ENCODE results near the gene RHBG.

RHBG gene

DNA sequence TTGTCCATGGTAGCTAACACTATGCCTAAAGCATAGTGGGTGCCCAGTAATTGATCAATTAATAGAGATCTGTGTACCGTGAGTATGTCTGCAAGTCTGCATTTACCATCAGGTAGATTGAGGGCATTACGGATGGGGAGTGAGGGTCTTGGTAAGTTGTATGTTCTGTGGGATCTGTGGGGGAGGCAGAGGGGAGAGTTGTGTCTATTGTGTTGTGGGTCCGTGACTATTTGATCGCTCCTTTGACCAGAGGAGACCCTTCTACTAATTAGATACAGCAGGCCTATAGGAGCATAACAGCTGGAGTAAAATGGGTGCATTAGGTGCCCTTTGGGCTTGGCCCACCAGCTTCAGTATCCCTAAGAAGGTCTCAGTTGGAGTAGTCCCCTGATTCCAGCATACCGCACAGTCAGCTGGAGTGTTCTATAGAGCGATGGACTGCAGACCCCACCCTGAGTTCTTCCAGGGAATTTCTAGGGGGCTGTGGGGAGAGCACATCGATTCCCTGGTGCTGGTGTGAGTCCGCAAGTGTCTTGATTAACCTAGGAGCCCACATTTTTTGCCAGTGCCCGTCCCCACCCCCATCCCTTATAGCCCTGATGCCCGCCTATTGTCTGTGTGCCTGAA lies 55.9 kb downstream of the RHBG start:
- no peak for ATAC-seq
- TF ChIP-seq ZFP30 (CRISPR knock-in tag; IDR thresholded peaks at IDR 0.05) (no peak), PPARA (CRISPR knock-in tag; IDR thresholded peaks at IDR 0.05; ENCODE audit: borderline replicate concordance) (no peak), TOX (CRISPR knock-in tag; IDR thresholded peaks at IDR 0.05; ENCODE audit: borderline replicate concordance) (no peak), ZFP3 (CRISPR knock-in tag; IDR thresholded peaks at IDR 0.05) (no peak), ISL1 (CRISPR knock-in tag; IDR thresholded peaks at IDR 0.05) (no peak), ESRRG (CRISPR knock-in tag; IDR thresholded peaks at IDR 0.05) (no peak), OSR1 (CRISPR knock-in tag; IDR thresholded peaks at IDR 0.05) (no peak), ZNF565 (CRISPR knock-in tag; conservative IDR thresholded peaks at IDR 0.05; ENCODE audit: low read depth) (no peak), ARNTL (CRISPR knock-in tag; IDR thresholded peaks at IDR 0.05; ENCODE audit: borderline replicate concordance, low read depth) (no peak), ZNF70 (CRISPR knock-in tag; IDR thresholded peaks at IDR 0.05) (no peak), RARB (CRISPR knock-in tag; IDR thresholded peaks at IDR 0.05) (no peak), ZNF8 (CRISPR knock-in tag; IDR thresholded peaks at IDR 0.05) (no peak), GLIS3 (CRISPR knock-in tag; IDR thresholded peaks at IDR 0.05) (no peak), CSDC2 (CRISPR knock-in tag; IDR thresholded peaks at IDR 0.05) (no peak), SNAI2 (CRISPR knock-in tag; IDR thresholded peaks at IDR 0.05) (no peak), BACH2 (CRISPR knock-in tag; IDR thresholded peaks at IDR 0.05; ENCODE audit: borderline replicate concordance) (no peak)
- TF ChIP-seq, protein P1, sequence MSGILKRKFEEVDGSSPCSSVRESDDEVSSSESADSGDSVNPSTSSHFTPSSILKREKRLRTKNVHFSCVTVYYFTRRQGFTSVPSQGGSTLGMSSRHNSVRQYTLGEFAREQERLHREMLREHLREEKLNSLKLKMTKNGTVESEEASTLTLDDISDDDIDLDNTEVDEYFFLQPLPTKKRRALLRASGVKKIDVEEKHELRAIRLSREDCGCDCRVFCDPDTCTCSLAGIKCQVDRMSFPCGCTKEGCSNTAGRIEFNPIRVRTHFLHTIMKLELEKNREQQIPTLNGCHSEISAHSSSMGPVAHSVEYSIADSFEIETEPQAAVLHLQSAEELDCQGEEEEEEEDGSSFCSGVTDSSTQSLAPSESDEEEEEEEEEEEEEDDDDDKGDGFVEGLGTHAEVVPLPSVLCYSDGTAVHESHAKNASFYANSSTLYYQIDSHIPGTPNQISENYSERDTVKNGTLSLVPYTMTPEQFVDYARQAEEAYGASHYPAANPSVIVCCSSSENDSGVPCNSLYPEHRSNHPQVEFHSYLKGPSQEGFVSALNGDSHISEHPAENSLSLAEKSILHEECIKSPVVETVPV (CRISPR knock-in tag; IDR thresholded peaks at IDR 0.05): no peak
- TF ChIP-seq, protein P2, sequence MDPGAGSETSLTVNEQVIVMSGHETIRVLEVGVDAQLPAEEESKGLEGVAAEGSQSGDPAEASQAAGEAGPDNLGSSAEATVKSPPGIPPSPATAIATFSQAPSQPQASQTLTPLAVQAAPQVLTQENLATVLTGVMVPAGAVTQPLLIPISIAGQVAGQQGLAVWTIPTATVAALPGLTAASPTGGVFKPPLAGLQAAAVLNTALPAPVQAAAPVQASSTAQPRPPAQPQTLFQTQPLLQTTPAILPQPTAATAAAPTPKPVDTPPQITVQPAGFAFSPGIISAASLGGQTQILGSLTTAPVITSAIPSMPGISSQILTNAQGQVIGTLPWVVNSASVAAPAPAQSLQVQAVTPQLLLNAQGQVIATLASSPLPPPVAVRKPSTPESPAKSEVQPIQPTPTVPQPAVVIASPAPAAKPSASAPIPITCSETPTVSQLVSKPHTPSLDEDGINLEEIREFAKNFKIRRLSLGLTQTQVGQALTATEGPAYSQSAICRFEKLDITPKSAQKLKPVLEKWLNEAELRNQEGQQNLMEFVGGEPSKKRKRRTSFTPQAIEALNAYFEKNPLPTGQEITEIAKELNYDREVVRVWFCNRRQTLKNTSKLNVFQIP (CRISPR knock-in tag; IDR thresholded peaks at IDR 0.05; ENCODE audit: borderline replicate concordance, low read depth): no peak
- TF ChIP-seq, protein P3, sequence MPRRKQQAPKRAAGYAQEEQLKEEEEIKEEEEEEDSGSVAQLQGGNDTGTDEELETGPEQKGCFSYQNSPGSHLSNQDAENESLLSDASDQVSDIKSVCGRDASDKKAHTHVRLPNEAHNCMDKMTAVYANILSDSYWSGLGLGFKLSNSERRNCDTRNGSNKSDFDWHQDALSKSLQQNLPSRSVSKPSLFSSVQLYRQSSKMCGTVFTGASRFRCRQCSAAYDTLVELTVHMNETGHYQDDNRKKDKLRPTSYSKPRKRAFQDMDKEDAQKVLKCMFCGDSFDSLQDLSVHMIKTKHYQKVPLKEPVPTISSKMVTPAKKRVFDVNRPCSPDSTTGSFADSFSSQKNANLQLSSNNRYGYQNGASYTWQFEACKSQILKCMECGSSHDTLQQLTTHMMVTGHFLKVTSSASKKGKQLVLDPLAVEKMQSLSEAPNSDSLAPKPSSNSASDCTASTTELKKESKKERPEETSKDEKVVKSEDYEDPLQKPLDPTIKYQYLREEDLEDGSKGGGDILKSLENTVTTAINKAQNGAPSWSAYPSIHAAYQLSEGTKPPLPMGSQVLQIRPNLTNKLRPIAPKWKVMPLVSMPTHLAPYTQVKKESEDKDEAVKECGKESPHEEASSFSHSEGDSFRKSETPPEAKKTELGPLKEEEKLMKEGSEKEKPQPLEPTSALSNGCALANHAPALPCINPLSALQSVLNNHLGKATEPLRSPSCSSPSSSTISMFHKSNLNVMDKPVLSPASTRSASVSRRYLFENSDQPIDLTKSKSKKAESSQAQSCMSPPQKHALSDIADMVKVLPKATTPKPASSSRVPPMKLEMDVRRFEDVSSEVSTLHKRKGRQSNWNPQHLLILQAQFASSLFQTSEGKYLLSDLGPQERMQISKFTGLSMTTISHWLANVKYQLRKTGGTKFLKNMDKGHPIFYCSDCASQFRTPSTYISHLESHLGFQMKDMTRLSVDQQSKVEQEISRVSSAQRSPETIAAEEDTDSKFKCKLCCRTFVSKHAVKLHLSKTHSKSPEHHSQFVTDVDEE (CRISPR knock-in tag; IDR thresholded peaks at IDR 0.05): no peak
- TF ChIP-seq, protein P4, sequence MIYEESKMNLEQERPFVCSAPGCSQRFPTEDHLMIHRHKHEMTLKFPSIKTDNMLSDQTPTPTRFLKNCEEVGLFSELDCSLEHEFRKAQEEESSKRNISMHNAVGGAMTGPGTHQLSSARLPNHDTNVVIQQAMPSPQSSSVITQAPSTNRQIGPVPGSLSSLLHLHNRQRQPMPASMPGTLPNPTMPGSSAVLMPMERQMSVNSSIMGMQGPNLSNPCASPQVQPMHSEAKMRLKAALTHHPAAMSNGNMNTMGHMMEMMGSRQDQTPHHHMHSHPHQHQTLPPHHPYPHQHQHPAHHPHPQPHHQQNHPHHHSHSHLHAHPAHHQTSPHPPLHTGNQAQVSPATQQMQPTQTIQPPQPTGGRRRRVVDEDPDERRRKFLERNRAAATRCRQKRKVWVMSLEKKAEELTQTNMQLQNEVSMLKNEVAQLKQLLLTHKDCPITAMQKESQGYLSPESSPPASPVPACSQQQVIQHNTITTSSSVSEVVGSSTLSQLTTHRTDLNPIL (CRISPR knock-in tag; IDR thresholded peaks at IDR 0.05; ENCODE audit: low read depth): no peak

DNA sequence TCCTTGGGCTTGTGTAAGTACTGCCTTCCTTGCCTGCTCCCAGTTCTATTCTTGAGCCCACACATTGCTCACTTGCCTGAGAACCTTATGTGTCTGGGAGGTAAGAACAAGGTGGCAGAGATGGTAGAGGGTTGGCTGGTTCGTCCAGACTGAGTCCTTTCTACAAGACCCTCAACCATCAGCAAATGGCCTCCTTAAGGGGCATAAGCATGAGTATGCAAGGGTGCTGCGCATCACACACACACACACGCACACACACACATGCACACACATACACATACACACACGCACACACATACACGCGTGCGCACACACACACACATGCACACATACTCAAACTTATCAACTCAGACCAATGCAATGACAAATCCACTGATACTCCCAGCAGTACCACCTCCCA lies 56.9 kb downstream of the RHBG start:
- TF ChIP-seq ZNF8 (CRISPR knock-in tag; IDR thresholded peaks at IDR 0.05): no peak
- TF ChIP-seq SNAI2 (CRISPR knock-in tag; IDR thresholded peaks at IDR 0.05): no peak
- TF ChIP-seq, protein P3 (CRISPR knock-in tag; IDR thresholded peaks at IDR 0.05): no peak
- TF ChIP-seq BACH2 (CRISPR knock-in tag; IDR thresholded peaks at IDR 0.05; ENCODE audit: borderline replicate concordance): no peak
- TF ChIP-seq ISL1 (CRISPR knock-in tag; IDR thresholded peaks at IDR 0.05): no peak
- no peak for TF ChIP-seq TOX (CRISPR knock-in tag; IDR thresholded peaks at IDR 0.05; ENCODE audit: borderline replicate concordance)
- no peak for TF ChIP-seq ZC3H10 (CRISPR knock-in tag; IDR thresholded peaks at IDR 0.05)
- TF ChIP-seq ZFP3 (CRISPR knock-in tag; IDR thresholded peaks at IDR 0.05): no peak
- TF ChIP-seq PPARA (CRISPR knock-in tag; IDR thresholded peaks at IDR 0.05; ENCODE audit: borderline replicate concordance): no peak
- TF ChIP-seq ESRRG (CRISPR knock-in tag; IDR thresholded peaks at IDR 0.05): no peak
- TF ChIP-seq OSR1 (CRISPR knock-in tag; IDR thresholded peaks at IDR 0.05): no peak
- TF ChIP-seq ARNTL (CRISPR knock-in tag; IDR thresholded peaks at IDR 0.05; ENCODE audit: borderline replicate concordance, low read depth): no peak
- TF ChIP-seq, protein P2 (CRISPR knock-in tag; IDR thresholded peaks at IDR 0.05; ENCODE audit: borderline replicate concordance, low read depth): no peak
- TF ChIP-seq ZNF70 (CRISPR knock-in tag; IDR thresholded peaks at IDR 0.05): no peak
- TF ChIP-seq ZFP30 (CRISPR knock-in tag; IDR thresholded peaks at IDR 0.05): no peak
- no peak for TF ChIP-seq GLIS3 (CRISPR knock-in tag; IDR thresholded peaks at IDR 0.05)
- TF ChIP-seq CSDC2 (CRISPR knock-in tag; IDR thresholded peaks at IDR 0.05): no peak
- TF ChIP-seq ZNF565 (CRISPR knock-in tag; conservative IDR thresholded peaks at IDR 0.05; ENCODE audit: low read depth): no peak
- ATAC-seq: no peak

Data from SK-N-SH treated with all-trans-retinoic acid at 6 μM for 48 hours (cell line).